Measurements from ENCODE around the gene SRD5A1.

GRCh38 chr5:6723816-6724300 is 90.6 kb downstream of the SRD5A1 start:
- TF ChIP-seq CTCF (conservative IDR thresholded peaks at IDR 0.05) (no peak), ZFX (IDR thresholded peaks at IDR 0.05) (no peak)
